B cell (primary cell): ENCODE data around the gene YPEL4.

ENCODE experiments used
- EZH2 ChIP-seq: IDR thresholded peaks from 2 replicates; pipeline ENCODE4 v1.6.1; 2012; ENCODE audit warnings: borderline replicate concordance, low read depth, mild to moderate bottlenecking, moderate library complexity, low read length; ENCODE audit not compliant: insufficient read depth, poor library complexity, severe bottlenecking
- TF ChIP-seq, protein P1 (sequence below): fragments of 200-600 bp; IDR thresholded peaks from one replicate; pipeline ENCODE4 v1.8.0; 2022; ENCODE audit warnings: antibody characterized with exemption, mild to moderate bottlenecking

GRCh38 chr11:57643802-57644201 lies 5.9 kb downstream of the YPEL4 start:
- TF ChIP-seq, protein P1, sequence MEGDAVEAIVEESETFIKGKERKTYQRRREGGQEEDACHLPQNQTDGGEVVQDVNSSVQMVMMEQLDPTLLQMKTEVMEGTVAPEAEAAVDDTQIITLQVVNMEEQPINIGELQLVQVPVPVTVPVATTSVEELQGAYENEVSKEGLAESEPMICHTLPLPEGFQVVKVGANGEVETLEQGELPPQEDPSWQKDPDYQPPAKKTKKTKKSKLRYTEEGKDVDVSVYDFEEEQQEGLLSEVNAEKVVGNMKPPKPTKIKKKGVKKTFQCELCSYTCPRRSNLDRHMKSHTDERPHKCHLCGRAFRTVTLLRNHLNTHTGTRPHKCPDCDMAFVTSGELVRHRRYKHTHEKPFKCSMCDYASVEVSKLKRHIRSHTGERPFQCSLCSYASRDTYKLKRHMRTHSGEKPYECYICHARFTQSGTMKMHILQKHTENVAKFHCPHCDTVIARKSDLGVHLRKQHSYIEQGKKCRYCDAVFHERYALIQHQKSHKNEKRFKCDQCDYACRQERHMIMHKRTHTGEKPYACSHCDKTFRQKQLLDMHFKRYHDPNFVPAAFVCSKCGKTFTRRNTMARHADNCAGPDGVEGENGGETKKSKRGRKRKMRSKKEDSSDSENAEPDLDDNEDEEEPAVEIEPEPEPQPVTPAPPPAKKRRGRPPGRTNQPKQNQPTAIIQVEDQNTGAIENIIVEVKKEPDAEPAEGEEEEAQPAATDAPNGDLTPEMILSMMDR = no peak
- TF ChIP-seq EZH2 = no peak
